GM20431 (cell line): Measurements from ENCODE around the gene CDKN2D.
"Not testable (repeated sequence)": the region's sequence is repeated elsewhere in the genome, so short reads cannot be mapped to it uniquely, and the experiment has no call there.

ENCODE experiments used
- in situ Hi-C: fragments of 300-500 bp; cut with MseI, MboI; formaldehyde crosslinking; loops from one replicate; pipeline ENCODE4 v1.15.0; 2020; ENCODE audit warnings: low sequenced_read_pairs; ENCODE audit not compliant: unreplicated experiment

CDKN2D gene

DNA sequence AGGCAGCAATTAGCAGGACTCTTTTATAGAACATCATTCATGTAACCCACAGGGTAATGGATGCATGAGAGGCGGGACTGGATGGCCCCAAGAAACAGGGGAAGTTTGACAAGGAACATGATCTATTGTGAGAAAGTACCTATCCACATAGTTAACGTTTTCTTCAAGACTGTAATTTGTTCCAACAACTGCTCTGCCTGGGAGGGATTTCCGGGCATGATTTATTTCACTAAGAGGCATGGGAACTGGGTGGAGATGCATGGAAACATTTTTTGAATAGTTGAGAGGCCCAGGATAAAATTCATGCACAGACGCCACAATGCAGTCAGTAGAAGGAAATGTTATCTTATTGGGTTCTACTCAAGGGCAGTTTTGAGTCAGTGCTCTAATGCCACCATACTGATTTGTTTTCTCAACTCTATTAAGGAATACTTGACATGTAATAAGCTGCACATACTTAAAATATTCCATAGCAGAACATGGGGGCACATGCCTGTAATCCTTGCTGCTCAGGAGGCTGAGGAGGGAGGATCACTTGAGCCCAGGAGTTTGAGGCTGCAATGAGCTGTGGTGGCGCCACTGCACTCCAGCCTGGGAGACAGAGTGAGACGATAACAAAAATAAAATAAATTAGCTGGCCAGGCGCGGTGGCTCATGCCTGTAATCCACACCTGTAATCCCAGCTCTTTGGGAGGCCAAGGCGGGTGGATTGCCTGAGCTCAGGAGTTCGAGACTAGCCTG is 35.0 kb downstream of the CDKN2D start:
- in situ Hi-C loops: no loop called here

GRCh38 chr19:10532457-10532856 is 36.3 kb downstream of the CDKN2D start:
- in situ Hi-C loops: no loop called here

- in situ Hi-C loops: not testable (repeated sequence)
Observed at GRCh38 chr19:10526887-10527286, 41.9 kb downstream of the CDKN2D start.

DNA sequence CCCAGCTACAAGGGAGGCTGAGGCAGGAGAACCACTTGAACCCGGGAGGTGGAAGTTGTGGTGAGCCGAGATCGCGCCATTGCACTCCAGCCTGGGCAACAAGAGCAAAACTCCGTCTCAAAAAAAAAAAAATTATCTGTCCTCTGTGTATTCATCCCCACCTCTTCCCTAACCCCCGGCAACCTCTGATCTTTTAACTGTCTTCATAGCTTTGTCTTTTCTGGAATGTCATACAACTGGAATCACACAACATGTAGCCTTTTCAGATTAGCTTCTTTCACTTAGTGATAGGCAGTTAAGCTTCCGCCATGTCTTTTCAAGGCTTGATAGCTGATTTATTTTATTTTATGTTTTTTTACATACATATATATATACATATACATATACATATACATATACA is 43.1 kb downstream of the CDKN2D start:
- in situ Hi-C loops: no loop called here

DNA sequence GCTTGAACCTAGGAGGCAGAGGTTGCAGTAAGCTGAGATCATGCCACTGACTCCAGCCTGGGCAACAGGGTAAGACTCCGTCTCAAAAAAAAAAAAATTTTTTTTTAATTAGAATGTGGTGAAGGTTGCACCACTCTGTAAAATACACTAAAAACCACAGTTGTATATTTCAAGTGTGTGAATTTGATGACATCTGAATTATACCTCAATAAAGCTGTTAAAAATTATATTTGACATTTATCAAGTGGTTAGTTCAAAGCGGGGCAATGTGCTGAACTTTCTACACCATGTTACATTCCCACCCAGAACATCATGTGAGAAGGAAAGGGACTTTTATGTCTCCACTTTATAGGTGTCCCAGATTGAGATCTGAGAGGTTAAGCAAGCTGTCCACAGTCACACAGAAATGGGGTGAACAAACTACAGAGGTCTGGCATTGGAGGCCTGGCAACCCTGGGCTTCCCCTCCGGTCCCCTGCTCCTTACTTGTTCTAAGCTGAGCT is 45.6 kb downstream of the CDKN2D start:
- in situ Hi-C loops: no loop called here

GRCh38 chr19:10521461-10522171 is 47.2 kb downstream of the CDKN2D start:
- in situ Hi-C loops: no loop called here

- in situ Hi-C loops: no loop called here
Observed at GRCh38 chr19:10520652-10521318, 48.0 kb downstream of the CDKN2D start.

DNA sequence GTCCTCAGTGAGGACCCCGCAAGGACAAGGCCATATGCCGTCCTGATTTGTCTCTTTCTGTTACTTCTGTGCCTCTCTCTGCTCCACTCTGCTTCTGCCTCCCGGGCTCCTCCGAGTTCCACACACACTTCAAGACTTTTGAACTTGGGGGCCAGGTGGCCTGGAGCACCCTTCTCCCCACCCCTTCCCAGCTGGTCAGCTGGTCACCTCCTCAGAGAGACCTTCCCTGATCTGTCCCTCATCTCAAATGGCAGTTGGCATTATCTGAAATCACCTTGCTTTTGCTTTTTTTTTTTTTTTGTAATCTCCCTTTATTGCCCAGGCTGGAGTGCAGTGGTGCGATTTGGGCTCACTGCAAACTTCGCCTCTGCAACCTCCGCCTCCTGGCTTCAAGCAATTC is 49.4 kb downstream of the CDKN2D start:
- in situ Hi-C loops: no loop called here

DNA sequence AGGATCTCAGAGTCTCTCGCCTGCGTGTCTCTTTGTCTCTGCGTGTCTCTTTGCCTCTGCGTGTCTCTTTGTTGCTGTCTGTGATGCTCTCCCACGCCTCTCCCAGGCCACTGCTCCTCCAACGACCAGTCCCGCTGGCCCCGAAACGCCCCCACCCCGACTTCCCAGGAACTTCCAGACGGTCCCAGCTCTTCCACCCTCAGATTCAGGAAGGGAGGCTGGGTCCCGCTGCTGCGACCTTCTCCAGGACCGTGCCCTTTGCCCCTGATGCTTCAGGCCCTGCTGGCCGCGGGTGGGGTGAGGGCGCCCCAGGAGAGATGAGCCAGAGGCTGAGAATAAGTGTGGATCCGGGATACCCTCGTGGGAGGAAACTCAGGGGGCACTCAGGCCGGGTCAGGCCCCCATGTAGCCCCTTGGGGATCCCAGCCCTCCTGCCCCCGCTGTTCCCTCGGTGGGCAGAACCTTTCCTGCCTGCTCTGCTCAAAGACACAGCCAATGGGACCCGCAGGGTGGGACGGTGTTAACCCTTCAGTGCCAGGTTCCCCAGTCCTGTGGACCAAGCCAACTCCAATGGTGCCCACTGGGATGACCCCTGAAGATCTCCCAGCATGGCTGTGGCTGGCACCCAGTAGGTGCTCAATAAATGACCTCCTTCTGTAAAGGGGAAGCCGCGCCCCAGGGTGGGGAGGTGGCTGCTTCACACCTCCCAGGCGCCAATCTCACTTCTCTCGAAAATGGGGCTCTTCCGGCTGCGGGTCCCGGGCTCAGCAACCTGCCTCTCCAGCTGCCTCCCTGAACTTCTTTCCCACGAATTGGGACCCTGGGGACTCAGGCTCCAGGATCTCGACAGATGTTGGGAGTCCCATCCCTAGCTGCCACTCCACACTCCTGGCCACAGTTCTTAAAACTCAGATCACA is 50.1 kb downstream of the CDKN2D start:
- in situ Hi-C loops: no loop called here

GRCh38 chr19:10517760-10518443 is 50.9 kb downstream of the CDKN2D start:
- in situ Hi-C loops: no loop called here

GRCh38 chr19:10517361-10517759 is 51.4 kb downstream of the CDKN2D start, which contains the start of gene S1PR5:
Gene S1PR5 (minus strand): TSS chr19:10517447. CDS start chr19:10515011, 2,436 bp downstream.
- in situ Hi-C loops: no loop called here

DNA sequence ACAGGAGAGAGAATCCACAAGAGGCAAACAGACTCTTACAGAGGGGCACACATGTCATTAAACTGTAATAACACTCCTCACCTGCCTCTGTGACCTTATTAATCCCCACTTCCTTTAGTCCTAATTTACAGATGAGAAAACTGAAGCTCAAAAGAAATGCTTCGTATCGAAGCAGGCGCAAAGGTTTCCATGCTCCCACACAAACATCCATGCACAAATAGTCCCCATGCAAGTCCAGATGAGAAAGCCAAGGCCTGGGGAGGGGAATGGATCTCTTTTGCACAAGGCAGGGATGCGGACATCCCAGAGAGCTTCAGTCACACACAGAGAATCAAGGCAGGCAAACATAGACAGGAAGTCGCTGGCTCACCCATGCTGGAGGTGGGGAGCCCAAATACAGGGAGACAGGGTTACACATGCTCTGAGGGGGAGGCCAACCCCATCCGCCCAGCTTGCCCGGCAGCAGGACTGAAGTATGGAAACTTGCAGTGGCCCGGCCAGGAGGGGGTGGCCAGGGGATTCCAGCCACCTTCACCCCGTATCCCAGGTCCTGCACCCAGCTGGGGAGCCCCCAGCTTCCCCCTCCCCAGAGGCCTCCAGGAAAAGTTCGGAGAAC is 52.0 kb downstream of the CDKN2D start:
- in situ Hi-C loops: no loop called here
